ENCODE results near the gene ACOT4. TPM values are rescaled to one million over a fixed set of nuclear protein-coding genes. Genes with fewer than 3 reads are reported as not detected.
A peak's percentile ranks its signal among the peaks of the same experiment; 100 is the strongest.
"Not testable (repeated sequence)": the region's sequence is repeated elsewhere in the genome, so short reads cannot be mapped to it uniquely, and the experiment has no call there.

Gene ACOT4
- total RNA-seq, 4 donors from 2014 or later = 0.42 to 0.57 (median 0.48) TPM

DNA sequence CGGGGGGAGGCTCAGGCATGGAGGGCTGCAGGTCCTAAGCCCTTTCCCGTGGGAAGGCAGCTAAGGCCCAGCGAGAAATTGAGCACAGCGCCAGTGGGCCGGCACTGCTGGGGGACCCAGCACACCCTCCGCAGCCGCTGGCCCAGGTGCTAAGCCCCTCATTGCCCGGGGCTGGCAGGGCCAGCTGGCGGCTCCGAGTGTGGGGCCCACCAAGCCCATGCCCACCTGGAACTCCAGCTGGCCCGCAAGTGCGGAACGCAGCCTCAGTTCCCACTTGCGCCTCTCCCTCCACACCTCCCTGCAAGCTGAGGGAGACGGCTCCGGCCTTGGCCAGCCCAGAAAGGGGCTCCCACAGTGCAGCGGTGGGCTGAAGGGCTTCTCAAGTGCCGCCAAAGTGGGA lies 25.2 kb upstream of the ACOT4 start:
- H3K4me1 ChIP-seq = peaks cover 13 to 43% (median 36%) of the 10 kb centered on the region in 4 donors
- DNase-seq (ENCODE audit: extremely low spot score); H3K27me3 ChIP-seq; H3K4me3 ChIP-seq; H3K9me3 ChIP-seq; H3K36me3 ChIP-seq: not testable (repeated sequence)
- intact Hi-C loops (cut with DNase I) = loop anchor here (10.0 kb wide), 1 partner anchor 52 kb away; no protein-coding TSS in a partner anchor
- 92% methylated on average over 5 of the region's 18 CpGs for WGBS
- H3K27ac ChIP-seq (replicated peaks in 1 of 4) = peak overlapping the region in 3 of 4 donors; percentile 95 to 97 (median 96)

- Histone ChIP-seq H3K27ac (replicated peaks in 1 of 4) (peak overlapping the region; percentile 89 to 97 (median 96)), H3K4me1 (peaks cover 13 to 48% (median 39%) of the 10 kb centered on the region in 4 donors), H3K4me3 (peak overlapping the region in 2 of 4 donors; percentile 76 to 92)
- DNase-seq (ENCODE audit: extremely low spot score); H3K9me3 ChIP-seq; H3K36me3 ChIP-seq; H3K27me3 ChIP-seq: not testable (repeated sequence)
- intact Hi-C loops (cut with DNase I) = loop anchor here (10.0 kb wide), 1 partner anchor 52 kb away; no protein-coding TSS in a partner anchor
- WGBS = 100% methylated on average over 6 of the region's 6 CpGs
These were observed 24.7 kb upstream of the ACOT4 start for GRCh38 chr14:73566935-73567334.

GRCh38 chr14:73567358-73567757 lies 24.3 kb upstream of the ACOT4 start:
- Histone ChIP-seq H3K4me3 (peak overlapping the region; percentile 55 to 92 (median 80)), H3K27ac (replicated peaks in 1 of 4) (peak overlapping the region; percentile 89 to 97 (median 96))
- intact Hi-C loops (cut with DNase I) = loop anchor here (10.0 kb wide), 1 partner anchor 53 kb away; no protein-coding TSS in a partner anchor

GRCh38 chr14:73567951-73568885 lies 23.5 kb upstream of the ACOT4 start:
- Histone ChIP-seq H3K27me3 (peaks cover 0 to 3% (median 0%) of the 10 kb centered on the region in 4 donors), H3K36me3 (peaks cover 0 to under 1% (median 0%) of the 10 kb centered on the region in 4 donors), H3K9me3 (no peaks in the 10 kb centered on the region), H3K27ac (replicated peaks in 1 of 4) (peak overlapping the region; percentile 89 to 97 (median 96)), H3K4me1 (peaks cover 13 to 54% (median 39%) of the 10 kb centered on the region in 4 donors), H3K4me3 (peak overlapping the region; percentile 55 to 92 (median 80))
- intact Hi-C loops (cut with DNase I) = loop anchor here (10.0 kb wide), 1 partner anchor 53 kb away; no protein-coding TSS in a partner anchor
- no peak for DNase-seq (ENCODE audit: extremely low spot score)
- TF ChIP-seq POLR2AphosphoS5 (IDR thresholded peaks at IDR 0.05) (no peak), CTCF (IDR thresholded peaks at IDR 0.05) (no peak), EP300 (IDR thresholded peaks at IDR 0.05) (no peak), POLR2A (IDR thresholded peaks at IDR 0.05; ENCODE audit: low read depth) (no peak)
- 50% methylated on average over 16 of the region's 16 CpGs for WGBS

More at GRCh38 chr14:73567358-73567757, 24.3 kb upstream of the ACOT4 start:
- TF ChIP-seq EP300 (IDR thresholded peaks at IDR 0.05) (no peak), CTCF (IDR thresholded peaks at IDR 0.05) (no peak), POLR2A (IDR thresholded peaks at IDR 0.05; ENCODE audit: low read depth) (no peak), POLR2AphosphoS5 (IDR thresholded peaks at IDR 0.05) (peak in 1 of 2 donors; percentile 90)
- no peak for DNase-seq (ENCODE audit: extremely low spot score)
- Histone ChIP-seq H3K27me3 (peaks cover 0 to 3% (median 0%) of the 10 kb centered on the region in 4 donors), H3K4me1 (peaks cover 13 to 48% (median 39%) of the 10 kb centered on the region in 4 donors), H3K36me3 (no peaks in the 10 kb centered on the region), H3K9me3 (no peaks in the 10 kb centered on the region)
- 72% methylated on average over 7 of the region's 7 CpGs for WGBS

DNA sequence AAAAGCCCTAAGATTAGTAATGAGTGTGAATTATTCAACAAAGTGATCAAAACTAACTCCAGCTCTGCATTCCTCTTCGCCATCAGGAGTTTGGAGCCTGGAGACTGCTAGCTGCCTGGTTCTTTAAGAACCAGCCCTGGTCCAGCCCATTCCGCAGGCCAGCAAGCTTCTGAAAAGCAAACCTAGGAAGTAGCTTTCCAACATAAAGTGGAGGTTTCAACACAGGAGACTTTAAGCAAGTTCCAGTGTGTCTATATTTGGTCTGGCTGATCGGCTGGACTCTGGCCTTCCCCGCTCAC lies 22.8 kb upstream of the ACOT4 start:
- Histone ChIP-seq H3K4me1 (peaks cover 13 to 56% (median 39%) of the 10 kb centered on the region in 4 donors), H3K4me3 (peak overlapping the region; percentile 55 to 92 (median 80)), H3K27ac (replicated peaks in 1 of 4) (peak overlapping the region; percentile 89 to 97 (median 96))
- H3K9me3 ChIP-seq; DNase-seq (ENCODE audit: extremely low spot score); H3K36me3 ChIP-seq; H3K27me3 ChIP-seq: not testable (repeated sequence)
- WGBS = 10% methylated on average over 3 of the region's 4 CpGs
- intact Hi-C loops (cut with DNase I) = loop anchor here (10.0 kb wide), 1 partner anchor 54 kb away; no protein-coding TSS in a partner anchor
- TF ChIP-seq CTCF (IDR thresholded peaks at IDR 0.05) = peak in 1 of 3 experiments; percentile 24
